ENCODE data around the gene PDP2.
A peak's percentile ranks its signal among the peaks of the same experiment; 100 is the strongest.
"Not testable (repeated sequence)": the region's sequence is repeated elsewhere in the genome, so short reads cannot be mapped to it uniquely, and the experiment has no call there.

The PDP2 gene

GRCh38 chr16:66863707-66864106 is 16.6 kb upstream of the PDP2 start:
- Histone ChIP-seq H3K4me2 (ENCODE audit: low read length) (no peak overlapping the region), H3K79me2 (peaks cover 2% of the 10 kb centered on the region), H3K4me3 (ENCODE audit: low read depth, low read length) (no peak overlapping the region)

DNA sequence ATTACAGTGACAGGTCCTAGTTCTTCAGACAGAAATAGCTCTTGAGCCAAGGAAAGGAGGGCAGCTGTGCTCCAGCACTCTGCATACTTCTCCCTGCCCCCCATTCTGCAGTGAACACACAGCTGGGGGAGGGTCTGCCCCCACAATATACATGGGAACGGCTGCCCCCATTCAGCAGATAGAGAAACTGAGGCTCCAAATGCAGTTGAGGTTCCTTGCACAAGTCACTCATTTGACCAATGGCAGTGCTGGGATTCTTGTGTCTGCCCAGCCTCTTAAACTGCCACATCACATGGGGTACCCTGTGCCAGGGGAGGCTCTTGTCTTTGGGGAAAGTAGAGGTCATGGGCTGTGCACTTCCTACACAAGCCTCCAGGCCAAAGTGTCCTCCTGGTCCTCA is 10.9 kb upstream of the PDP2 start:
- no peak overlapping the region for H3K27ac ChIP-seq
- H3K9ac ChIP-seq, result no peak overlapping the region
- H3K4me1 ChIP-seq, result peaks cover 3% of the 10 kb centered on the region
- H3K27me3 ChIP-seq (ENCODE audit: control insufficient read depth, insufficient read depth, low read length), result no peaks in the 10 kb centered on the region
- no peak overlapping the region for H3K4me2 ChIP-seq (ENCODE audit: low read length)
- no peaks in the 10 kb centered on the region for H3K9me3 ChIP-seq (ENCODE audit: control insufficient read depth, low read length)
- peaks cover 2% of the 10 kb centered on the region for H3K79me2 ChIP-seq
- TF ChIP-seq, protein P1, sequence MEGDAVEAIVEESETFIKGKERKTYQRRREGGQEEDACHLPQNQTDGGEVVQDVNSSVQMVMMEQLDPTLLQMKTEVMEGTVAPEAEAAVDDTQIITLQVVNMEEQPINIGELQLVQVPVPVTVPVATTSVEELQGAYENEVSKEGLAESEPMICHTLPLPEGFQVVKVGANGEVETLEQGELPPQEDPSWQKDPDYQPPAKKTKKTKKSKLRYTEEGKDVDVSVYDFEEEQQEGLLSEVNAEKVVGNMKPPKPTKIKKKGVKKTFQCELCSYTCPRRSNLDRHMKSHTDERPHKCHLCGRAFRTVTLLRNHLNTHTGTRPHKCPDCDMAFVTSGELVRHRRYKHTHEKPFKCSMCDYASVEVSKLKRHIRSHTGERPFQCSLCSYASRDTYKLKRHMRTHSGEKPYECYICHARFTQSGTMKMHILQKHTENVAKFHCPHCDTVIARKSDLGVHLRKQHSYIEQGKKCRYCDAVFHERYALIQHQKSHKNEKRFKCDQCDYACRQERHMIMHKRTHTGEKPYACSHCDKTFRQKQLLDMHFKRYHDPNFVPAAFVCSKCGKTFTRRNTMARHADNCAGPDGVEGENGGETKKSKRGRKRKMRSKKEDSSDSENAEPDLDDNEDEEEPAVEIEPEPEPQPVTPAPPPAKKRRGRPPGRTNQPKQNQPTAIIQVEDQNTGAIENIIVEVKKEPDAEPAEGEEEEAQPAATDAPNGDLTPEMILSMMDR (IDR thresholded peaks at IDR 0.05), result no peak
- no peak overlapping the region for H3K4me3 ChIP-seq (ENCODE audit: low read depth, low read length)
- H3K36me3 ChIP-seq (ENCODE audit: control insufficient read depth, insufficient read depth, low read length), result no peaks in the 10 kb centered on the region
- H2AFZ ChIP-seq, result no peak overlapping the region

More at GRCh38 chr16:66863707-66864106, 16.6 kb upstream of the PDP2 start:
- Histone ChIP-seq H3K4me1 (no peaks in the 10 kb centered on the region), H3K9ac (no peak overlapping the region), H3K27me3 (ENCODE audit: control insufficient read depth, insufficient read depth, low read length) (no peaks in the 10 kb centered on the region), H3K36me3 (ENCODE audit: control insufficient read depth, insufficient read depth, low read length) (no peaks in the 10 kb centered on the region), H2AFZ (no peak overlapping the region), H3K9me3 (ENCODE audit: control insufficient read depth, low read length) (no peaks in the 10 kb centered on the region), H3K27ac (no peak overlapping the region)
- TF ChIP-seq, protein P1 (IDR thresholded peaks at IDR 0.05), result no peak

GRCh38 chr16:66871363-66871762 is 9.0 kb upstream of the PDP2 start:
- not testable (repeated sequence) for H3K79me2 ChIP-seq; H3K36me3 ChIP-seq (ENCODE audit: control insufficient read depth, insufficient read depth, low read length); H3K9me3 ChIP-seq (ENCODE audit: control insufficient read depth, low read length); H3K4me1 ChIP-seq; H2AFZ ChIP-seq; H3K9ac ChIP-seq; H3K4me3 ChIP-seq (ENCODE audit: low read depth, low read length); H3K4me2 ChIP-seq (ENCODE audit: low read length); H3K27me3 ChIP-seq (ENCODE audit: control insufficient read depth, insufficient read depth, low read length); H3K27ac ChIP-seq

DNA sequence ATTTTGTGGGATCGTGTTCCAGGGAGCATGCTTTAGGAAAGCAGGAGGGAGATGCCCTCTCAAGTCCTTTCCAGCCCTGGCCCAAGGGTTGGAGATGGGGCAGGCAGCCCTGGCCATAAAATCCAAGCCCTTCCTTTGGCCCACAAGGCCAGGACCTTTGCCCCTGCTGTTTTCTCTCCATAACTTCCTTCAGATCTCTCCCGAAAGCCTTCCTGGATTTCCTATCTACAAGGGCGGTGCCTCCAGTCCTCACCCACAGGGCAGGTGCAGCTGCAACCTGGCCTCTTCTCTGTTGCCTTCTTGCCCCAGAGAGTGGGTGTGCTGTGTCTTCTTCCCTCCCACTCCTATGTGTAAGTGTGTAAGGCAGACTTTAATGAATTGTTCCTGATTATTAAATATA is 8.5 kb upstream of the PDP2 start:
- TF ChIP-seq, protein P1 (IDR thresholded peaks at IDR 0.05), result no peak
- Histone ChIP-seq H3K36me3 (ENCODE audit: control insufficient read depth, insufficient read depth, low read length) (no peaks in the 10 kb centered on the region), H3K4me3 (ENCODE audit: low read depth, low read length) (no peak overlapping the region), H3K27ac (no peak overlapping the region), H3K4me2 (ENCODE audit: low read length) (no peak overlapping the region), H3K4me1 (peaks cover 4% of the 10 kb centered on the region), H3K27me3 (ENCODE audit: control insufficient read depth, insufficient read depth, low read length) (no peaks in the 10 kb centered on the region), H3K9ac (no peak overlapping the region), H3K9me3 (ENCODE audit: control insufficient read depth, low read length) (no peaks in the 10 kb centered on the region), H3K79me2 (peaks cover 2% of the 10 kb centered on the region), H2AFZ (no peak overlapping the region)

DNA sequence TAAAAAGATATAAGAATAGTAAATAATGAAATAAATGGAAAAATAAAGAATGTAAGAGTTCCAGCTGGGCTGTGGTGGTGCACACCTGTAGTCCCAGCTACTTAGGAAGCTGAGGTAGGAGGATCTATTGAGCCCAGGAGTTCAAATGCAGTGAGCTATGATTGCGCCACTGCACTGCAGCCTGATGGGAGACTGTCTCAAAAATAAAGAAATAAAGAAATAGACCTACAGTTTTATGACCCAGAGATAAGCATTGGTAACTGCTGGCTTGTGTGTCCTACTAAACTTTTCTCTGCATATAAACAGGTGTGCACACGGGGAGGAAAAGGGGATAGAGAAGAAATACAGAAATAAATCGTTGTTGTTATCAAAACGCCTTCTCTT is 7.8 kb upstream of the PDP2 start:
- Histone ChIP-seq H3K4me2 (ENCODE audit: low read length) (peak overlapping the region; percentile 72), H3K4me3 (ENCODE audit: low read depth, low read length) (peak overlapping the region; percentile 43), H3K4me1 (peaks cover 4% of the 10 kb centered on the region), H3K9ac (no peak overlapping the region), H3K9me3 (ENCODE audit: control insufficient read depth, low read length) (no peaks in the 10 kb centered on the region), H3K36me3 (ENCODE audit: control insufficient read depth, insufficient read depth, low read length) (no peaks in the 10 kb centered on the region), H3K27ac (no peak overlapping the region), H3K27me3 (ENCODE audit: control insufficient read depth, insufficient read depth, low read length) (no peaks in the 10 kb centered on the region), H3K79me2 (no peaks in the 10 kb centered on the region), H2AFZ (peak overlapping the region; percentile 97)
- TF ChIP-seq, protein P1 (IDR thresholded peaks at IDR 0.05), result no peak

Measured in parathyroid adenoma (tissue), 2 donors.